A549 (cell line): Measurements from ENCODE around the gene CCDC70. TPM values are rescaled to one million over a fixed set of nuclear protein-coding genes. Genes with fewer than 3 reads are reported as not detected.

Experiments
- ATAC-seq, 2 experiments: fragments of 200-7000 bp in 1 of 2; fragments of >200 bp in 1 of 2; cut with Nextera tagmentation in 1 of 2; cut with Tn5 transposase in 1 of 2; 3 replicates each; pipeline versions ENCODE4 v1.8.0 to v1.9.1; 2018 to 2020; ENCODE audit warnings: mild to moderate bottlenecking in 1 of 2, moderate library complexity in 1 of 2
- CTCF ChIA-PET: fragments of 300-600 bp; sonication (Branson Sonifier 250); formaldehyde crosslinking; extraction: SDS; loops from one replicate; lab custom pipeline; 2021; ENCODE audit warnings: antibody characterized with exemption, inconsistent platforms; lab: Yijun Ruan, JAX
- POLR2A ChIA-PET: fragments of 350-600 bp; formaldehyde crosslinking; extraction: SDS; loops from one replicate; lab custom pipeline; 2021; ENCODE audit warnings: antibody characterized with exemption, inconsistent platforms; lab: Yijun Ruan, JAX
- DNase-seq, 2 experiments: peaks; one replicate each; pipeline versions ENCODE4 v3.0.0 to v3.0.0-alpha.2; 2011 to 2016; ENCODE audit warnings: low read depth in 1 of 2, low spot score in 1 of 2
- FAIRE-seq: peaks from 2 replicates; lab custom pipeline; 2011; peaks lifted over from hg19 to GRCh38; lab: Jason Lieb, UNC
- H3K27ac ChIP-seq, 2 experiments: fragments of >200 bp; sonication (Bioruptor Twin); formaldehyde crosslinking; 3 replicates each; pipeline ENCODE4 v1.5.1; 2016 to 2017
- H3K4me1 ChIP-seq: fragments of >200 bp; sonication (Bioruptor Twin); formaldehyde crosslinking; 3 replicates; pipeline ENCODE4 v1.6.1; 2016
- H3K4me2 ChIP-seq: fragments of >200 bp; sonication (Bioruptor Twin); formaldehyde crosslinking; 3 replicates; pipeline ENCODE4 v1.6.1; 2016
- H3K4me3 ChIP-seq: fragments of >200 bp; sonication (Bioruptor Twin); formaldehyde crosslinking; 3 replicates; pipeline ENCODE4 v1.5.1; 2016
- H3K9me3 ChIP-seq: fragments of >200 bp; sonication (Bioruptor Twin); formaldehyde crosslinking; 3 replicates; pipeline ENCODE4 v1.6.1; 2016
- CBX2 ChIP-seq: fragments of 200-600 bp; sonication (generic); IDR thresholded peaks from 2 replicates; pipeline ENCODE4 v1.6.1; 2016; ENCODE audit warnings: low read depth, mild to moderate bottlenecking, borderline replicate concordance
- CBX8 ChIP-seq: fragments of 200-600 bp; sonication (generic); IDR thresholded peaks from 2 replicates; pipeline ENCODE4 v1.6.1; 2016
- CEBPB ChIP-seq, 2 experiments: fragments of >200 bp in 1 of 2; sonication (Bioruptor Twin) in 1 of 2; formaldehyde crosslinking in 1 of 2; IDR thresholded peaks; 2 replicates each; pipeline ENCODE4 v1.6.1; 2012 to 2016
- CHD4 ChIP-seq: fragments of 200-600 bp; sonication (generic); IDR thresholded peaks from 2 replicates; pipeline ENCODE4 v1.6.1; 2016; ENCODE audit warnings: antibody characterized with exemption, mild to moderate bottlenecking, borderline replicate concordance
- EP300 ChIP-seq, 2 experiments: fragments of >200 bp; sonication (Bioruptor Twin); formaldehyde crosslinking; IDR thresholded peaks; 2 replicates in 1 of 2; 3 replicates in 1 of 2; pipeline ENCODE4 v1.6.1; 2016 to 2017
- FOSL2 ChIP-seq, 2 experiments: fragments of 450-650 bp in 1 of 2; fragments of >200 bp in 1 of 2; sonication (Bioruptor Twin) in 1 of 2; formaldehyde crosslinking; IDR thresholded peaks; 2 replicates each; pipeline versions ENCODE4 v1.5.0 to v1.6.1; 2016 to 2020; ENCODE audit warnings: mild to moderate bottlenecking in 1 of 2, moderate library complexity in 1 of 2
- GATA3 ChIP-seq: IDR thresholded peaks from 2 replicates; pipeline ENCODE4 v1.6.1; 2012; ENCODE audit warnings: borderline replicate concordance
- HEYL ChIP-seq: fragments of 250-450 bp; sonication (Bioruptor Pico); IDR thresholded peaks from 2 replicates; pipeline ENCODE4 v1.8.0; 2021; ENCODE audit warnings: mild to moderate bottlenecking, moderate library complexity
- HOXB13 ChIP-seq: fragments of 250-450 bp; sonication (Bioruptor Pico); IDR thresholded peaks from 2 replicates; pipeline ENCODE4 v1.5.0; 2020; ENCODE audit warnings: low read depth, mild to moderate bottlenecking, moderate library complexity
- HOXB5 ChIP-seq: fragments of 250-450 bp; sonication (Bioruptor Pico); IDR thresholded peaks from 2 replicates; pipeline ENCODE4 v1.5.0; 2020; ENCODE audit warnings: mild to moderate bottlenecking, moderate library complexity
- MYC ChIP-seq: IDR thresholded peaks from 2 replicates; pipeline ENCODE4 v1.6.1; 2012; ENCODE audit warnings: mild to moderate bottlenecking, inconsistent platforms, low read length, improper control_type of control experiment, borderline replicate concordance
- NFE2L2 ChIP-seq: fragments of 150-350 bp; conservative IDR thresholded peaks from 2 replicates; pipeline ENCODE4 v1.6.1; 2014; ENCODE audit warnings: low read length
- NPAS2 ChIP-seq: fragments of 250-450 bp; sonication (Bioruptor Pico); IDR thresholded peaks from 2 replicates; pipeline ENCODE4 v1.8.0; 2022; ENCODE audit warnings: mild to moderate bottlenecking, moderate library complexity, borderline replicate concordance
- PHF8 ChIP-seq: fragments of 200-600 bp; sonication (generic); IDR thresholded peaks from 2 replicates; pipeline ENCODE4 v1.6.1; 2016; ENCODE audit warnings: low read depth, mild to moderate bottlenecking, antibody characterized with exemption, moderate library complexity, borderline replicate concordance
- POLR2AphosphoS2 ChIP-seq: conservative IDR thresholded peaks from 2 replicates; pipeline ENCODE4 v1.6.1; 2012; ENCODE audit warnings: low read length, improper control_type of control experiment, inconsistent platforms
- RNF2 ChIP-seq: fragments of 200-600 bp; sonication (generic); IDR thresholded peaks from 2 replicates; pipeline ENCODE4 v1.6.1; 2016; ENCODE audit warnings: low read depth, mild to moderate bottlenecking, antibody characterized with exemption, moderate library complexity, borderline replicate concordance
- SREBF2 ChIP-seq: fragments of 450-650 bp; IDR thresholded peaks from 2 replicates; pipeline ENCODE4 v1.6.1; 2014; ENCODE audit warnings: mild to moderate bottlenecking, moderate library complexity
- TP53 ChIP-seq: fragments of 250-450 bp; sonication (Bioruptor Pico); IDR thresholded peaks from 2 replicates; pipeline ENCODE4 v1.5.0; 2021; ENCODE audit warnings: mild to moderate bottlenecking, moderate library complexity
- ZC3H11A ChIP-seq: fragments of 450-650 bp; IDR thresholded peaks from 2 replicates; pipeline ENCODE4 v1.6.1; 2014; ENCODE audit warnings: antibody characterized with exemption, mild to moderate bottlenecking
- WGBS: methylation state at CpG from one replicate; pipeline ENCODE4 v1.1.6; 2017; ENCODE audit errors: missing lambda C conversion rate; 5-methylcytosine and 5-hydroxymethylcytosine counted together
- polyA plus RNA-seq, 4 experiments: library from polyadenylated mRNA; depleted of rRNA in 3 of 4; stranded (reverse); fragments of >200 nt; fragmentation: RNase III in 1 of 4; extraction: RNeasy Plus Mini Kit Qiagen cat#74134 plus additional on column Dnase treatment in 1 of 4; gene quantifications; 2 replicates in 3 of 4; 3 replicates in 1 of 4; pipeline ENCODE4 v1.2.3, GENCODE V29; 2011 to 2017
- TF ChIP-seq, protein P1 (sequence below): IDR thresholded peaks from 2 replicates; pipeline ENCODE4 v1.6.1; 2012; ENCODE audit warnings: low read depth, borderline replicate concordance
- TF ChIP-seq, protein P2 (sequence below): fragments of 250-450 bp; sonication (Bioruptor Pico); IDR thresholded peaks from 2 replicates; pipeline ENCODE4 v1.5.0; 2020; ENCODE audit warnings: low read depth, mild to moderate bottlenecking, moderate library complexity
- TF ChIP-seq, protein P3 (sequence below): fragments of 150-350 bp; IDR thresholded peaks from 2 replicates; pipeline ENCODE4 v1.6.1; 2014; ENCODE audit warnings: low read depth, mild to moderate bottlenecking, low read length

CCDC70 gene
- polyA plus RNA-seq, 2 of the 4 experiments (the other 2 are of a cell fraction) = not detected

DNA sequence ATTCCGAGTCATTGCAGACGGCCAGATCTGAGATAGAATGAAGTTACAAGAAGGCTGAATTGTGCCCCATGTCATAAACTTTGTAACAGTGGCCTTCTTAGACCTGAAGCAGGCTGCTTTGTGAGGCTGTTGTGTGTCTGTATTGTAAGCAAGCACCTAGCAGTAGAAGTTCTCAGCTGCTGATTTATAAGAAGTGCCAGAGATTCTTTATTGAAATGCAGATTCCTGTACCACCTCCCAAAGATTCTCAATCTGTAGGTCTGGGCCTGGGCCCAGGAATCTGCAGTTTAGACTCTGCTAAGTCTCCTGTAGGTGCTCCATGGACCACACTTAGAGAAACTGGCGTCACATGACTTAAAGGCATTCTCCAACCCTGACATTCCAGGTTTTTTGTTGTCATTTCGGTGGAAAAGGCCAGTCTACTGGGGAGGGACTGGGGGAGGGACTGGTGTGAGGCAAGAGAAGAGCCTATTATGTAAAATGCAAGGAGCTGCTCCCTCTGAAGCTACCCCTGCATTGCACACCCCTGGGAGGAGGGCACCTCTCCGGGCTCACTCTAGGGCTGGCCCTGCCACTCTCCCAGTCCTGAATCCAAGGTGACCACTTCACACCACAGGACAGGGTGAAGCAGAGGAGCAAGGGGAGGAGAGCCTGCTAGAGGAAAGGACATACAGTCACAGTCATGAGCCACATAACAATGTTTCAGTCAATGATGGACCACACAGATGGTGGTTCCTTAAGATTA lies 16.0 kb upstream of the CCDC70 start:
- H3K4me3 ChIP-seq = 0 out of 3 replicates have a peak overlapping the region, but pooled peaks have one; percentile 15
- peak overlapping the region; percentile 71 for H3K4me2 ChIP-seq

DNA sequence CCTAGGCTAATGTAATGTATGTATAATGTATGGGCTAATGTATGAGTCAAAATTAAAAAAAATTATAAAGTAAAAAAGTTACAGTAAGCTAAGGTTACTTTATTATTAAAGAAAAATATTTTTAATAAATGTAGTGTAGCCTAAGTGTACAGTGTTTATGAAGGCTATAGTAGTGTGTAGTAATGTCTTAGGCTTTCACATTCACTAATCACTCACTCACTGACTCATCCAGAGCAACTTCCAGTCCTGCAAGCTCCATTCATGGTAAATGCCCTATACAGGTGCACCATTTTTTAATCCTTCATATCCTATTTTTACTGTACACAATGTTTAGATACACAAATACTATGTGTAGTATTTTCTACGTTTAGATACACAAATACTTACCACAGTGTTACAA lies 15.0 kb upstream of the CCDC70 start:
- Histone ChIP-seq H3K9me3 (no peaks in the 10 kb centered on the region), H3K4me1 (0 out of 3 replicates have a peak, but pooled peaks cover 5% of the 10 kb centered on the region), H3K4me3 (no peak overlapping the region), H3K27ac (no peak overlapping the region), H3K4me2 (no peak overlapping the region)
- ChIA-PET POLR2A (no interaction called here), CTCF (interaction anchor here (0.8 to 2.4 kb wide), 5 partner anchors 9 to 282 kb away, joined by 3 to 7 read pairs (median 3); partner anchors contain the start of gene NEK5)
- ATAC-seq (no peak), DNase-seq (no peak), FAIRE-seq (no peak)
- WGBS = 18% methylated on average over 1 of the region's 1 CpG
- TF ChIP-seq HOXB5 (no peak), POLR2AphosphoS2 (no peak), PHF8 (no peak), CBX2 (no peak), TP53 (no peak), NPAS2 (CRISPR knock-in tag) (no peak), ZC3H11A (no peak), GATA3 (no peak), MYC (no peak)

More for the DNA sequence above, 16.0 kb upstream of the CCDC70 start:
- CTCF ChIA-PET = interaction anchor here (0.6 to 2.5 kb wide), 13 partner anchors 13 to 284 kb away, joined by 3 to 8 read pairs (median 4); partner anchors contain the start of genes CCDC70 and NEK5
- ATAC-seq (peak in 1 of 2 experiments; percentile 21; a peak in 2 of 6 replicates), FAIRE-seq (no peak), DNase-seq (no peak)
- POLR2A ChIA-PET = no interaction called here
- no peak for TF ChIP-seq EP300 (IDR thresholded peaks at IDR 0.05)
- TF ChIP-seq, protein P1, sequence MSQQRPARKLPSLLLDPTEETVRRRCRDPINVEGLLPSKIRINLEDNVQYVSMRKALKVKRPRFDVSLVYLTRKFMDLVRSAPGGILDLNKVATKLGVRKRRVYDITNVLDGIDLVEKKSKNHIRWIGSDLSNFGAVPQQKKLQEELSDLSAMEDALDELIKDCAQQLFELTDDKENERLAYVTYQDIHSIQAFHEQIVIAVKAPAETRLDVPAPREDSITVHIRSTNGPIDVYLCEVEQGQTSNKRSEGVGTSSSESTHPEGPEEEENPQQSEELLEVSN = no peak
- no peak for TF ChIP-seq TP53
- TF ChIP-seq CEBPB (IDR thresholded peaks at IDR 0.05) = no peak
- no peak for TF ChIP-seq HEYL (CRISPR knock-in tag)
- TF ChIP-seq HOXB5 = no peak
- no peak for TF ChIP-seq CHD4
- no peak for TF ChIP-seq FOSL2 (IDR thresholded peaks at IDR 0.05)
- no peak for TF ChIP-seq FOSL2 (CRISPR knock-in tag; IDR thresholded peaks at IDR 0.05)
- H3K4me1 ChIP-seq = 0 out of 3 replicates have a peak, but pooled peaks cover 5% of the 10 kb centered on the region
- 42% methylated on average over 5 of the region's 5 CpGs for WGBS
- no peaks in the 10 kb centered on the region for H3K9me3 ChIP-seq
- H3K27ac ChIP-seq = peak overlapping the region; percentile 40 to 71; a peak in 3 of 6 replicates

DNA sequence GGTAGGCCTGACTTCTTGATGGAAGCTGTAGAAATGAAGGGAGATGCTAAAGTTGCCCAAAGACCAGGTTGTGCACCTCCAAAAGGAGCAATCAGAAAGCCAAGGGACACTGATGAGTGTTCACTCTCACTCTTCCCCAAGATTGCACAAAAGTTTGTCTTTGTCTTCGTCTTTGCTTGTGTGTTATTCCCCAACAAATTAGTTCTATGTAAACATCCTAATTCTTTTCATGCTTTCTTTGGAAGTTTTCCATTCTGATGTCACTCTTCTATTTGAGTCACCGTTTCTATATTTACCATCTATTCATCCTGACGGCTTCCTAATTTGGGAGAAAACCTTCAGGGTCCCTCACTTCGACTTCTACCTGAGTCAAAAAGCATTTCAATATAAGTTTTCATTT lies 13.1 kb upstream of the CCDC70 start:
- no peak overlapping the region for H3K27ac ChIP-seq
- no peak for ATAC-seq
- no peak overlapping the region for H3K4me3 ChIP-seq
- FAIRE-seq = no peak
- DNase-seq = no peak
- H3K4me2 ChIP-seq = no peak overlapping the region
- WGBS = 16% methylated on average over 4 of the region's 4 CpGs
- 0 out of 3 replicates have a peak, but pooled peaks cover 5% of the 10 kb centered on the region for H3K4me1 ChIP-seq
- TF ChIP-seq SREBF2 = no peak
- TF ChIP-seq, protein P2, sequence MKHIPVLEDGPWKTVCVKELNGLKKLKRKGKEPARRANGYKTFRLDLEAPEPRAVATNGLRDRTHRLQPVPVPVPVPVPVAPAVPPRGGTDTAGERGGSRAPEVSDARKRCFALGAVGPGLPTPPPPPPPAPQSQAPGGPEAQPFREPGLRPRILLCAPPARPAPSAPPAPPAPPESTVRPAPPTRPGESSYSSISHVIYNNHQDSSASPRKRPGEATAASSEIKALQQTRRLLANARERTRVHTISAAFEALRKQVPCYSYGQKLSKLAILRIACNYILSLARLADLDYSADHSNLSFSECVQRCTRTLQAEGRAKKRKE (CRISPR knock-in tag) = no peak
- TF ChIP-seq RNF2 = no peak
- TF ChIP-seq, protein P3, sequence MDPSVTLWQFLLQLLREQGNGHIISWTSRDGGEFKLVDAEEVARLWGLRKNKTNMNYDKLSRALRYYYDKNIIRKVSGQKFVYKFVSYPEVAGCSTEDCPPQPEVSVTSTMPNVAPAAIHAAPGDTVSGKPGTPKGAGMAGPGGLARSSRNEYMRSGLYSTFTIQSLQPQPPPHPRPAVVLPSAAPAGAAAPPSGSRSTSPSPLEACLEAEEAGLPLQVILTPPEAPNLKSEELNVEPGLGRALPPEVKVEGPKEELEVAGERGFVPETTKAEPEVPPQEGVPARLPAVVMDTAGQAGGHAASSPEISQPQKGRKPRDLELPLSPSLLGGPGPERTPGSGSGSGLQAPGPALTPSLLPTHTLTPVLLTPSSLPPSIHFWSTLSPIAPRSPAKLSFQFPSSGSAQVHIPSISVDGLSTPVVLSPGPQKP = no peak
- TF ChIP-seq NFE2L2 = no peak
- TF ChIP-seq NPAS2 (CRISPR knock-in tag) = no peak
- TF ChIP-seq HOXB13 (CRISPR knock-in tag) = no peak
- TF ChIP-seq CBX8 = no peak
- no peak for TF ChIP-seq GATA3
- H3K9me3 ChIP-seq = no peaks in the 10 kb centered on the region
- ChIA-PET CTCF (interaction anchor here (0.5 to 2.2 kb wide), 3 partner anchors 11 to 541 kb away, joined by 3 to 5 read pairs (median 4); no protein-coding TSS in a partner anchor), POLR2A (no interaction called here)
